WTC11 (cell line): ENCODE measurements around the gene BLCAP. TPM values are rescaled to one million over a fixed set of nuclear protein-coding genes. Genes with fewer than 3 reads are reported as not detected.

ENCODE experiments used
- ATAC-seq: fragments of 200-7000 bp; cut with Tn5 transposase; 2 replicates; pipeline ENCODE4 v1.10.0; 2021; ENCODE audit warnings: mild to moderate bottlenecking, moderate library complexity
- CTCF ChIA-PET: fragments of 300-600 bp; sonication (Branson Sonifier 250); formaldehyde crosslinking; loops from one replicate; lab custom pipeline; 2021; ENCODE audit warnings: antibody characterized with exemption; lab: Charles Lee
- POLR2A ChIA-PET: fragments of 350-600 bp; sonication (Branson Sonifier 250); formaldehyde crosslinking; loops from one replicate; lab custom pipeline; 2021; ENCODE audit warnings: antibody characterized with exemption; lab: Charles Lee
- DNase-seq: peaks from one replicate; pipeline ENCODE4 v3.0.0; 2021; ENCODE audit warnings: low spot score
- H3K27ac Mint-ChIP-seq: 2 replicates; pipeline ENCODE4 v1.8.0; 2021; ENCODE audit warnings: mixed read lengths
- H3K27me3 Mint-ChIP-seq: 2 replicates; pipeline ENCODE4 v1.8.0; 2021; ENCODE audit warnings: low read depth, mild to moderate bottlenecking, moderate library complexity, mixed read lengths
- H3K36me3 Mint-ChIP-seq: 2 replicates; pipeline ENCODE4 v1.8.0; 2021; ENCODE audit warnings: mixed read lengths
- H3K4me1 Mint-ChIP-seq: 2 replicates; pipeline ENCODE4 v1.8.0; 2022; ENCODE audit warnings: mixed read lengths
- H3K4me3 Mint-ChIP-seq: 2 replicates; pipeline ENCODE4 v1.8.0; 2021; ENCODE audit warnings: mild to moderate bottlenecking, moderate library complexity, mixed read lengths
- H3K9me3 Mint-ChIP-seq: 2 replicates; pipeline ENCODE4 v1.8.0; 2021; ENCODE audit warnings: mixed read lengths
- AR ChIP-seq: fragments of 250-450 bp; sonication (Bioruptor Pico); IDR thresholded peaks from 2 replicates; pipeline ENCODE4 v1.9.0; 2021; ENCODE audit warnings: mild to moderate bottlenecking
- ATF2 ChIP-seq: sonication (generic); formaldehyde crosslinking; IDR thresholded peaks from 2 replicates; pipeline ENCODE4 v1.8.1; 2022; ENCODE audit warnings: low read depth, missing genetic modification reagents, borderline replicate concordance
- ATF6 ChIP-seq: sonication (generic); formaldehyde crosslinking; IDR thresholded peaks from 2 replicates; pipeline ENCODE4 v1.8.1; 2023; ENCODE audit warnings: mild to moderate bottlenecking, missing genetic modification reagents
- ELF4 ChIP-seq: sonication (generic); formaldehyde crosslinking; IDR thresholded peaks from 2 replicates; pipeline ENCODE4 v1.8.1; 2022; ENCODE audit warnings: low read depth, mild to moderate bottlenecking, moderate library complexity, missing genetic modification reagents
- ESRRA ChIP-seq: sonication (generic); formaldehyde crosslinking; IDR thresholded peaks from 2 replicates; pipeline ENCODE4 v1.8.1; 2022; ENCODE audit warnings: mild to moderate bottlenecking, missing genetic modification reagents, borderline replicate concordance
- GRHL2 ChIP-seq: fragments of 250-450 bp; sonication (Bioruptor Pico); IDR thresholded peaks from 2 replicates; pipeline ENCODE4 v1.8.0; 2022; ENCODE audit warnings: mild to moderate bottlenecking, moderate library complexity; ENCODE audit not compliant: insufficient replicate concordance, severe bottlenecking
- HMGXB4 ChIP-seq: sonication (generic); formaldehyde crosslinking; IDR thresholded peaks from 2 replicates; pipeline ENCODE4 v1.8.1; 2023; ENCODE audit warnings: mild to moderate bottlenecking, moderate library complexity, missing genetic modification reagents
- IRF1 ChIP-seq: sonication (generic); formaldehyde crosslinking; IDR thresholded peaks from 2 replicates; pipeline ENCODE4 v1.8.0; 2023; ENCODE audit warnings: missing genetic modification reagents
- NR2C2 ChIP-seq: sonication (generic); formaldehyde crosslinking; IDR thresholded peaks from 2 replicates; pipeline ENCODE4 v1.8.0; 2022; ENCODE audit warnings: mild to moderate bottlenecking, missing genetic modification reagents
- OVOL2 ChIP-seq: fragments of 250-450 bp; sonication (Bioruptor Pico); IDR thresholded peaks from 2 replicates; pipeline ENCODE4 v1.9.0; 2021; ENCODE audit warnings: mild to moderate bottlenecking, borderline replicate concordance
- SMAD3 ChIP-seq: sonication (generic); formaldehyde crosslinking; IDR thresholded peaks from 2 replicates; pipeline ENCODE4 v1.8.0; 2022; ENCODE audit warnings: missing genetic modification reagents, mild to moderate bottlenecking, borderline replicate concordance
- TCF7 ChIP-seq: sonication (generic); formaldehyde crosslinking; IDR thresholded peaks from 2 replicates; pipeline ENCODE4 v1.8.0; 2022; ENCODE audit warnings: mild to moderate bottlenecking, low read depth, missing genetic modification reagents, moderate library complexity
- TEAD1 ChIP-seq: sonication (generic); formaldehyde crosslinking; IDR thresholded peaks from 2 replicates; pipeline ENCODE4 v1.8.0; 2022; ENCODE audit warnings: mild to moderate bottlenecking, missing genetic modification reagents
- TEAD4 ChIP-seq: sonication (generic); formaldehyde crosslinking; IDR thresholded peaks from 2 replicates; pipeline ENCODE4 v1.8.0; 2022; ENCODE audit warnings: mild to moderate bottlenecking, missing genetic modification reagents
- TP53 ChIP-seq: sonication (generic); formaldehyde crosslinking; IDR thresholded peaks from 2 replicates; pipeline ENCODE4 v1.8.1; 2023; ENCODE audit warnings: mild to moderate bottlenecking, missing genetic modification reagents
- ZMAT4 ChIP-seq: fragments of 250-450 bp; sonication (Bioruptor Pico); IDR thresholded peaks from 2 replicates; pipeline ENCODE4 v1.9.0; 2021; ENCODE audit warnings: mild to moderate bottlenecking
- ZNF121 ChIP-seq: sonication (generic); formaldehyde crosslinking; IDR thresholded peaks from 2 replicates; pipeline ENCODE4 v1.8.0; 2023; ENCODE audit warnings: missing genetic modification reagents
- ZNF219 ChIP-seq: sonication (generic); formaldehyde crosslinking; IDR thresholded peaks from 2 replicates; pipeline ENCODE4 v1.8.0; 2023; ENCODE audit warnings: missing genetic modification reagents, mild to moderate bottlenecking, borderline replicate concordance
- ZNF232 ChIP-seq: sonication (generic); formaldehyde crosslinking; IDR thresholded peaks from 2 replicates; pipeline ENCODE4 v1.8.0; 2022; ENCODE audit warnings: mild to moderate bottlenecking, missing genetic modification reagents
- ZNF263 ChIP-seq: sonication (generic); formaldehyde crosslinking; IDR thresholded peaks from 2 replicates; pipeline ENCODE4 v1.8.1; 2022; ENCODE audit warnings: low read depth, mild to moderate bottlenecking, moderate library complexity, missing genetic modification reagents
- ZNF317 ChIP-seq: sonication (generic); formaldehyde crosslinking; IDR thresholded peaks from 2 replicates; pipeline ENCODE4 v1.8.1; 2023; ENCODE audit warnings: low read depth, mild to moderate bottlenecking, moderate library complexity, missing genetic modification reagents, borderline replicate concordance
- ZNF396 ChIP-seq: fragments of 250-450 bp; sonication (Bioruptor Pico); IDR thresholded peaks from 2 replicates; pipeline ENCODE4 v1.8.0; 2021; ENCODE audit warnings: mild to moderate bottlenecking, moderate library complexity, borderline replicate concordance
- ZNF512 ChIP-seq: sonication (generic); formaldehyde crosslinking; IDR thresholded peaks from 2 replicates; pipeline ENCODE4 v1.8.1; 2022; ENCODE audit warnings: missing genetic modification reagents, borderline replicate concordance
- total RNA-seq: library from RNA; stranded (reverse); gene quantifications from 3 replicates; pipeline ENCODE4 v1.2.3, GENCODE V29; 2021

Gene BLCAP
- total RNA-seq, 1 experiment from 2014 or later, result 85.6 TPM

GRCh38 chr20:37547912-37548311, 20.2 kb upstream of the BLCAP start (continued):
- TF ChIP-seq ELF4 (CRISPR knock-in tag), result no peak

- Mint-ChIP-seq H3K4me3 (no peak overlapping the region), H3K9me3 (no peaks in the 10 kb centered on the region), H3K4me1 (peaks cover 12% of the 10 kb centered on the region), H3K27me3 (no peaks in the 10 kb centered on the region; the same call in 1 of the 2 replicates), H3K36me3 (no peaks in the 10 kb centered on the region; the same call in 1 of the 2 replicates), H3K27ac (no peak overlapping the region)
- CTCF ChIA-PET, result no interaction called here
- no peak for ATAC-seq
- no peak for DNase-seq
- TF ChIP-seq ZNF396 (CRISPR knock-in tag) (no peak), OVOL2 (no peak), HMGXB4 (CRISPR knock-in tag) (no peak), ZNF121 (CRISPR knock-in tag) (no peak), ZNF512 (CRISPR knock-in tag) (no peak), TP53 (CRISPR knock-in tag) (no peak), ESRRA (CRISPR knock-in tag) (no peak)
- POLR2A ChIA-PET, result no interaction called here
Measured at GRCh38 chr20:37545516-37545915, 17.8 kb upstream of the BLCAP start.

GRCh38 chr20:37544386-37544785, 16.7 kb upstream of the BLCAP start:
- Mint-ChIP-seq H3K27ac (no peak overlapping the region), H3K27me3 (no peaks in the 10 kb centered on the region; the same call in 1 of the 2 replicates), H3K4me1 (peaks cover 7% of the 10 kb centered on the region), H3K4me3 (no peak overlapping the region), H3K9me3 (no peaks in the 10 kb centered on the region), H3K36me3 (no peaks in the 10 kb centered on the region)
- ATAC-seq (no peak), DNase-seq (no peak)
- CTCF ChIA-PET, result interaction anchor here (0.5 to 1.5 kb wide), 21 partner anchors 9 to 449 kb away, joined by 3 to 12 read pairs (median 4); partner anchors contain the start of gene BLCAP
- POLR2A ChIA-PET, result no interaction called here
- TF ChIP-seq ATF2 (CRISPR knock-in tag), result no peak
- no peak for TF ChIP-seq IRF1 (CRISPR knock-in tag)
- TF ChIP-seq AR, result no peak
- TF ChIP-seq ZNF263 (CRISPR knock-in tag), result no peak
- TF ChIP-seq TEAD1, result no peak
- TF ChIP-seq NR2C2 (CRISPR knock-in tag), result no peak
- no peak for TF ChIP-seq ZMAT4 (CRISPR knock-in tag)
- no peak for TF ChIP-seq GRHL2 (CRISPR knock-in tag)
- TF ChIP-seq TEAD4, result no peak
- no peak for TF ChIP-seq ATF6 (CRISPR knock-in tag)
- TF ChIP-seq SMAD3, result no peak
- TF ChIP-seq ZNF396 (CRISPR knock-in tag), result no peak
- no peak for TF ChIP-seq ZNF219
- TF ChIP-seq ZNF232, result no peak
- no peak for TF ChIP-seq ZNF317
- TF ChIP-seq TCF7, result no peak
